ENCODE data around the gene PRSS16.

DNA sequence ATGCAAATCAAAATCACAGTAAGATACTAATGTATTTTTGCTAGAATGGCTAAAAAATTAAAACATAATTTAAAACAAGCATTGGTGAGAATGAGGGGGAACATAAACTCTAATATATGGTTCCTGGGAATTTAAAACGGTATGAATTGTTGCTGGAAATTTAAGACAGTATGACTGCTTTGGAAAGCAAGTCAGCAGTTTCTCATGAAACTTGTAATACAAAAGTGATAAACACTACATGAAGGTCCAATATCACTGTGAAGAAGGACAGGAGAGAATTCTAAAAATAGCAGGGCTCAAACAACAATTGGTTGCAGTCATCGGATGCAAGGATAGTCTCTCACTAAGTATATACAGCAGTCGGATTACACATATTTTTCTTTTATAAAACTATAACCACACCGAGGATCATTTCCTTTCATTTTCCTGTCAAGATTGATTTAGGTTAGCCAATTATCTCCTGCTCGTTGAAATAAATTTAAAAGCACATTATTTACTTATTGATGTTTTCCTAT is 18.5 kb upstream of the PRSS16 start:
- no peak for TF ChIP-seq POLR2AphosphoS5 (IDR thresholded peaks at IDR 0.05; ENCODE audit: borderline replicate concordance, low read depth, low read length)
- TF ChIP-seq EZH2 (IDR thresholded peaks at IDR 0.05), result no peak
